MM.1S (cell line): ENCODE results near the gene AMFR.

Experiments
- EZH2phosphoT487 ChIP-seq: fragments of 300-600 bp; sonication (generic); IDR thresholded peaks from 2 replicates; pipeline ENCODE4 v1.6.1; 2018; ENCODE audit warnings: antibody characterized with exemption, low read length
- TF ChIP-seq, protein P1 (sequence below): fragments of 300-600 bp; sonication (generic); IDR thresholded peaks from 2 replicates; pipeline ENCODE4 v1.5.1; 2016; ENCODE audit warnings: antibody characterized with exemption, low read length, mixed read lengths

DNA sequence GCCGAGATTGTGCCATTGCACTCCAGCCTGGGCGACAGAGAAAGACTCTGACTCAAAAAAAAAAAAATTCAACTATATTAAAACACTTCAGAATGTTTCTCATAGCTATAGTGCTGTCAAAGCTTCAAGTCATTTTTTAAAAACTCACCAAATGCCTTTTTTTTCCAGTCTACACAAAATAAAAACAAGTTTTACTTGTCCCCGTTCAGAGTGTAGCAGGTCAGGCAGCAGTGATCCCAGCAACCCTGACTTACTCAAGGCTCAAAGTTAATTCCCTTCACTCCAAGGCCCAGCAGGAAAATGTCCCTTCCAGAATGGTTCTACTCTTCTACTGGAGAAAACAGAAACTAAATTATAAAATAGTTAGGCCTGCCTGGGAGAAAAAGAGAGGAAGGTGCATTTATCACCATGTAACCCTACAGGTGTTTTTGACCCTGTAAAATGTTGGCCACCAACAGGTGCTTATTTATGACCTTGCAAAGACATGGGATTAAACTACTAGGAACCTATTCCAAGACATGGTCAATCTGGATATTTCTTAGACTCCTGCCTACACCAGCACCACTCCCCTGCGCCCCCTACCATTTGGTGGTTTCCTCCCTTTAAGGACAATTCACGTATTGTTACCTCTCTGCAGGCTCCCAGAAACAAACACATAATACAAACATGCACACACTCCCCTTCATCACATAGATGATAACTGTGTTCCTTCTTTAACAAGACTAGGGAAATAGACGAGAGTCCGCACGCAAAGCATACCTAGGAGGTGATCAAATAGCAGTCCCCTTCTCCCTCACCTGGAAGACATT, 5.4 kb downstream of the AMFR start:
- TF ChIP-seq, protein P1, sequence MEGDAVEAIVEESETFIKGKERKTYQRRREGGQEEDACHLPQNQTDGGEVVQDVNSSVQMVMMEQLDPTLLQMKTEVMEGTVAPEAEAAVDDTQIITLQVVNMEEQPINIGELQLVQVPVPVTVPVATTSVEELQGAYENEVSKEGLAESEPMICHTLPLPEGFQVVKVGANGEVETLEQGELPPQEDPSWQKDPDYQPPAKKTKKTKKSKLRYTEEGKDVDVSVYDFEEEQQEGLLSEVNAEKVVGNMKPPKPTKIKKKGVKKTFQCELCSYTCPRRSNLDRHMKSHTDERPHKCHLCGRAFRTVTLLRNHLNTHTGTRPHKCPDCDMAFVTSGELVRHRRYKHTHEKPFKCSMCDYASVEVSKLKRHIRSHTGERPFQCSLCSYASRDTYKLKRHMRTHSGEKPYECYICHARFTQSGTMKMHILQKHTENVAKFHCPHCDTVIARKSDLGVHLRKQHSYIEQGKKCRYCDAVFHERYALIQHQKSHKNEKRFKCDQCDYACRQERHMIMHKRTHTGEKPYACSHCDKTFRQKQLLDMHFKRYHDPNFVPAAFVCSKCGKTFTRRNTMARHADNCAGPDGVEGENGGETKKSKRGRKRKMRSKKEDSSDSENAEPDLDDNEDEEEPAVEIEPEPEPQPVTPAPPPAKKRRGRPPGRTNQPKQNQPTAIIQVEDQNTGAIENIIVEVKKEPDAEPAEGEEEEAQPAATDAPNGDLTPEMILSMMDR: no peak
- TF ChIP-seq EZH2phosphoT487: no peak
